HepG2 (cell line): Measurements from ENCODE around the gene COPZ1. TPM values are rescaled to one million over a fixed set of nuclear protein-coding genes. Genes with fewer than 3 reads are reported as not detected.

Source experiments
- BRCA1 ChIP-seq: sonication (generic); formaldehyde crosslinking; IDR thresholded peaks from 2 replicates; pipeline ENCODE4 v1.4.0; 2020; ENCODE audit warnings: missing genetic modification reagents
- EED ChIP-seq: sonication (generic); formaldehyde crosslinking; IDR thresholded peaks from 2 replicates; pipeline ENCODE4 v1.5.0; 2020; ENCODE audit warnings: mild to moderate bottlenecking, missing genetic modification reagents
- GABPB1 ChIP-seq: IDR thresholded peaks from 2 replicates; pipeline ENCODE4 v1.6.1; 2016; ENCODE audit warnings: mild to moderate bottlenecking, missing genetic modification reagents, moderate library complexity, missing compliant biosample characterization
- HCFC1 ChIP-seq: fragments of 150-350 bp; IDR thresholded peaks from 2 replicates; pipeline ENCODE4 v1.6.1; 2014; ENCODE audit warnings: low read depth, low read length
- HOXA7 ChIP-seq: sonication (generic); formaldehyde crosslinking; IDR thresholded peaks from 2 replicates; pipeline ENCODE4 v1.8.1; 2022; ENCODE audit warnings: mild to moderate bottlenecking, missing genetic modification reagents, moderate library complexity
- MAFF ChIP-seq: IDR thresholded peaks from 2 replicates; pipeline ENCODE4 v1.6.1; 2011; ENCODE audit warnings: low read depth, low read length, improper control_type of control experiment
- MEIS1 ChIP-seq: sonication (generic); formaldehyde crosslinking; IDR thresholded peaks from 2 replicates; pipeline ENCODE4 v1.9.0; 2021; ENCODE audit warnings: mild to moderate bottlenecking, missing genetic modification reagents, moderate library complexity, borderline replicate concordance
- MEIS2 ChIP-seq: sonication (generic); formaldehyde crosslinking; IDR thresholded peaks from 2 replicates; pipeline ENCODE4 v1.9.0; 2021; ENCODE audit warnings: mild to moderate bottlenecking, missing genetic modification reagents
- NFE2L1 ChIP-seq: sonication (generic); formaldehyde crosslinking; IDR thresholded peaks from 2 replicates; pipeline ENCODE4 v1.4.0; 2020; ENCODE audit warnings: missing genetic modification reagents, mild to moderate bottlenecking, borderline replicate concordance
- NR1H2 ChIP-seq: sonication (generic); formaldehyde crosslinking; IDR thresholded peaks from 2 replicates; pipeline ENCODE4 v1.8.1; 2022; ENCODE audit warnings: low read depth, missing genetic modification reagents, borderline replicate concordance
- SOX5 ChIP-seq: IDR thresholded peaks from 2 replicates; pipeline ENCODE4 v1.6.1; 2016; ENCODE audit warnings: borderline replicate concordance
- XBP1 ChIP-seq: sonication (generic); formaldehyde crosslinking; IDR thresholded peaks from 2 replicates; pipeline ENCODE4 v1.5.0; 2020; ENCODE audit warnings: missing genetic modification reagents
- ZBTB42 ChIP-seq: sonication (generic); formaldehyde crosslinking; IDR thresholded peaks from 2 replicates; pipeline ENCODE4 v1.5.0; 2020; ENCODE audit warnings: mild to moderate bottlenecking, missing genetic modification reagents
- ZNF101 ChIP-seq: sonication (generic); formaldehyde crosslinking; IDR thresholded peaks from 2 replicates; pipeline ENCODE4 v1.4.0; 2020; ENCODE audit warnings: mild to moderate bottlenecking, low read depth, missing genetic modification reagents, borderline replicate concordance
- ZNF260 ChIP-seq: sonication (generic); formaldehyde crosslinking; IDR thresholded peaks from 2 replicates; pipeline ENCODE4 v1.4.0; 2020; ENCODE audit warnings: missing genetic modification reagents, low read depth, mild to moderate bottlenecking, borderline replicate concordance
- ZNF383 ChIP-seq: sonication (generic); formaldehyde crosslinking; IDR thresholded peaks from 2 replicates; pipeline ENCODE4 v1.4.0; 2020; ENCODE audit warnings: missing genetic modification reagents, mild to moderate bottlenecking, borderline replicate concordance
- ZNF468 ChIP-seq: sonication (generic); formaldehyde crosslinking; IDR thresholded peaks from 2 replicates; pipeline ENCODE4 v1.8.0; 2022; ENCODE audit warnings: mild to moderate bottlenecking, moderate library complexity, missing genetic modification reagents
- ZNF558 ChIP-seq: sonication (generic); formaldehyde crosslinking; IDR thresholded peaks from 2 replicates; pipeline ENCODE4 v1.9.0; 2022; ENCODE audit warnings: mild to moderate bottlenecking, missing genetic modification reagents, borderline replicate concordance
- ZNF564 ChIP-seq: sonication (generic); formaldehyde crosslinking; IDR thresholded peaks from 2 replicates; pipeline ENCODE4 v1.8.1; 2023; ENCODE audit warnings: mild to moderate bottlenecking, missing genetic modification reagents
- ZNF589 ChIP-seq: sonication (generic); formaldehyde crosslinking; conservative IDR thresholded peaks from 2 replicates; pipeline ENCODE4 v1.8.0; 2022; ENCODE audit warnings: mild to moderate bottlenecking, moderate library complexity, missing genetic modification reagents
- ZNF7 ChIP-seq: IDR thresholded peaks from 2 replicates; pipeline ENCODE4 v1.6.1; 2016; ENCODE audit warnings: missing biosample characterization, missing genetic modification reagents
- ZNF766 ChIP-seq: sonication (generic); formaldehyde crosslinking; IDR thresholded peaks from 2 replicates; pipeline ENCODE4 v1.5.0; 2020; ENCODE audit warnings: missing genetic modification reagents, borderline replicate concordance
- ZNF772 ChIP-seq: sonication (generic); formaldehyde crosslinking; IDR thresholded peaks from 2 replicates; pipeline ENCODE4 v1.5.0; 2020; ENCODE audit warnings: mild to moderate bottlenecking, missing genetic modification reagents
- ZSCAN9 ChIP-seq: IDR thresholded peaks from 2 replicates; pipeline ENCODE4 v1.6.1; 2016; ENCODE audit warnings: borderline replicate concordance
- polyA plus RNA-seq, 8 experiments: library from polyadenylated mRNA; depleted of rRNA in 3 of 8; stranded (reverse) in 7 of 8; unstranded in 1 of 8; fragments of >200 nt; fragmentation: Illumina TruSeq in 4 of 8; extraction: Trizol in 4 of 8; gene quantifications; 2 replicates each; pipeline versions ENCODE4 v1.2.1 to v1.2.3, GENCODE V29; 2011 to 2016; ENCODE audit warnings: low read depth in 4 of 8, missing spikeins in 1 of 8, mixed read lengths in 1 of 8; ENCODE audit not compliant: insufficient read depth in 1 of 8
- total RNA-seq, 5 experiments: library from RNA; depleted of rRNA; stranded (reverse); fragments of >200 nt; fragmentation: Illumina TruSeq; extraction: Trizol; gene quantifications; 2 replicates each; pipeline ENCODE4 v1.2.3, GENCODE V29; 2016; ENCODE audit warnings: low read depth in 1 of 5
- TF ChIP-seq, protein P1 (sequence below): sonication (generic); formaldehyde crosslinking; IDR thresholded peaks from 2 replicates; pipeline ENCODE4 v1.9.0; 2021; ENCODE audit warnings: missing genetic modification reagents, borderline replicate concordance
- TF ChIP-seq, protein P2 (sequence below): sonication (generic); formaldehyde crosslinking; IDR thresholded peaks from 2 replicates; pipeline ENCODE4 v1.8.0; 2022; ENCODE audit warnings: missing genetic modification reagents, mild to moderate bottlenecking, borderline replicate concordance
- TF ChIP-seq, protein P3 (sequence below): IDR thresholded peaks from 2 replicates; pipeline ENCODE4 v1.6.1; 2016; ENCODE audit warnings: mild to moderate bottlenecking

Gene COPZ1
- total and polyA plus RNA-seq, 2 of the 13 experiments (the other 11 are each of a cell fraction or from before 2014, with no cell fraction given) = 125 to 184 TPM

DNA sequence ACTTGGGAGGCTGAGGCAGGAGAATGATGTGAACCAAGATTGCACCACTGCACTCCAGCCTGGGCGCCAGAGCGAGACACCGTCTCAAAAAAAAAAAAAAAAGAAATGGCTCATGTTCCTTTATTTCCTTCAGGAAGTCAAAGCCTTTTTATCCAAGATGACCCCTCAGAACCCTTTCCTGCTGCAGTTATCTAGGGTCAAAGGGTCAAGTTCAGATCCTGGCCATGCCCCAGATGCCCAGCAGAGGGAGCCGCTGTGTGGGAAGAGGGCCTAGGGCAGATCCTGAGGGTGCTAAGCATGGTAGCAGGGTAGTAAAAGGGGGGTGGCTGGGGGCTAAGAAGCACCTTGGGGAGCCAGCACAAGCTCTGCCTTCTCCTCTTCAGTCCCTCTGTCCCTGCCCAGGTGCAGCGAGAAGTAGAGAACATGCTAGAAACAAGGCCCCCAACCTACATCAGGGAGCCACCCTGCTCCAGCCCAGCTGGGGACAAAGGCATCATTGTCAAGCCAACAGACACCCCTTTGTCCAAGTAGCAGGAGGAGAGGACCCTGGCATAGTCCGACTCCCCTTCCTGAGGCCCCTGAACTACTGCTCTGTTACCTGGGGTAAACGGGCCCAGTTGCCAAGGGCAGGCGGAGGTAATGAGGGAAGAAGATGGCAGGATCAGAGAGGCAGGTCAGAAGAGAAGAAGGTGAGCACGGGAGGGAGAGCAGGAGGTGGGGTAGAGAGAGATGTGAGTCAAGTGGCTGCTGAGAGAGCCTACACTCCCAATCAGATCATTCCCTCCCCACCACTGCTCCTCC, 30.6 kb upstream of the COPZ1 start (continued):
- TF ChIP-seq, protein P1, sequence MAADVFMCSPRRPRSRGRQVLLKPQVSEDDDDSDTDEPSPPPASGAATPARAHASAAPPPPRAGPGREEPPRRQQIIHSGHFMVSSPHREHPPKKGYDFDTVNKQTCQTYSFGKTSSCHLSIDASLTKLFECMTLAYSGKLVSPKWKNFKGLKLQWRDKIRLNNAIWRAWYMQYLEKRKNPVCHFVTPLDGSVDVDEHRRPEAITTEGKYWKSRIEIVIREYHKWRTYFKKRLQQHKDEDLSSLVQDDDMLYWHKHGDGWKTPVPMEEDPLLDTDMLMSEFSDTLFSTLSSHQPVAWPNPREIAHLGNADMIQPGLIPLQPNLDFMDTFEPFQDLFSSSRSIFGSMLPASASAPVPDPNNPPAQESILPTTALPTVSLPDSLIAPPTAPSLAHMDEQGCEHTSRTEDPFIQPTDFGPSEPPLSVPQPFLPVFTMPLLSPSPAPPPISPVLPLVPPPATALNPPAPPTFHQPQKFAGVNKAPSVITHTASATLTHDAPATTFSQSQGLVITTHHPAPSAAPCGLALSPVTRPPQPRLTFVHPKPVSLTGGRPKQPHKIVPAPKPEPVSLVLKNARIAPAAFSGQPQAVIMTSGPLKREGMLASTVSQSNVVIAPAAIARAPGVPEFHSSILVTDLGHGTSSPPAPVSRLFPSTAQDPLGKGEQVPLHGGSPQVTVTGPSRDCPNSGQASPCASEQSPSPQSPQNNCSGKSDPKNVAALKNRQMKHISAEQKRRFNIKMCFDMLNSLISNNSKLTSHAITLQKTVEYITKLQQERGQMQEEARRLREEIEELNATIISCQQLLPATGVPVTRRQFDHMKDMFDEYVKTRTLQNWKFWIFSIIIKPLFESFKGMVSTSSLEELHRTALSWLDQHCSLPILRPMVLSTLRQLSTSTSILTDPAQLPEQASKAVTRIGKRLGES = no peak
- TF ChIP-seq ZNF558 (CRISPR knock-in tag) = no peak
- TF ChIP-seq ZNF468 = no peak
- no peak for TF ChIP-seq ZBTB42 (CRISPR knock-in tag)
- TF ChIP-seq, protein P2, sequence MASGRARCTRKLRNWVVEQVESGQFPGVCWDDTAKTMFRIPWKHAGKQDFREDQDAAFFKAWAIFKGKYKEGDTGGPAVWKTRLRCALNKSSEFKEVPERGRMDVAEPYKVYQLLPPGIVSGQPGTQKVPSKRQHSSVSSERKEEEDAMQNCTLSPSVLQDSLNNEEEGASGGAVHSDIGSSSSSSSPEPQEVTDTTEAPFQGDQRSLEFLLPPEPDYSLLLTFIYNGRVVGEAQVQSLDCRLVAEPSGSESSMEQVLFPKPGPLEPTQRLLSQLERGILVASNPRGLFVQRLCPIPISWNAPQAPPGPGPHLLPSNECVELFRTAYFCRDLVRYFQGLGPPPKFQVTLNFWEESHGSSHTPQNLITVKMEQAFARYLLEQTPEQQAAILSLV (CRISPR knock-in tag) = no peak
- 0 out of 2 replicates have a peak, but pooled peaks have one; percentile 23 for TF ChIP-seq ZNF772 (CRISPR knock-in tag)
- no peak for TF ChIP-seq ZNF101 (CRISPR knock-in tag)
- no peak for TF ChIP-seq GABPB1 (CRISPR knock-in tag)
- TF ChIP-seq MAFF = no peak
- TF ChIP-seq ZSCAN9 = peak; percentile 67; the same call in 1 of the 2 replicates
- TF ChIP-seq HCFC1 = no peak
- TF ChIP-seq NR1H2 (CRISPR knock-in tag) = no peak
- TF ChIP-seq ZNF260 (CRISPR knock-in tag) = no peak
- no peak for TF ChIP-seq MEIS2
- no peak for TF ChIP-seq NFE2L1 (CRISPR knock-in tag)
- no peak for TF ChIP-seq BRCA1 (CRISPR knock-in tag)
- no peak for TF ChIP-seq ZNF7 (CRISPR knock-in tag)
- no peak for TF ChIP-seq ZNF766 (CRISPR knock-in tag)
- TF ChIP-seq, protein P3, sequence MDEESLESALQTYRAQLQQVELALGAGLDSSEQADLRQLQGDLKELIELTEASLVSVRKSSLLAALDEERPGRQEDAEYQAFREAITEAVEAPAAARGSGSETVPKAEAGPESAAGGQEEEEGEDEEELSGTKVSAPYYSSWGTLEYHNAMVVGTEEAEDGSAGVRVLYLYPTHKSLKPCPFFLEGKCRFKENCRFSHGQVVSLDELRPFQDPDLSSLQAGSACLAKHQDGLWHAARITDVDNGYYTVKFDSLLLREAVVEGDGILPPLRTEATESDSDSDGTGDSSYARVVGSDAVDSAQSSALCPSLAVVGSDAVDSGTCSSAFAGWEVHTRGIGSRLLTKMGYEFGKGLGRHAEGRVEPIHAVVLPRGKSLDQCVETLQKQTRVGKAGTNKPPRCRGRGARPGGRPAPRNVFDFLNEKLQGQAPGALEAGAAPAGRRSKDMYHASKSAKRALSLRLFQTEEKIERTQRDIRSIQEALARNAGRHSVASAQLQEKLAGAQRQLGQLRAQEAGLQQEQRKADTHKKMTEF (CRISPR knock-in tag) = peak; percentile 78
- TF ChIP-seq ZNF589 (CRISPR knock-in tag) = no peak
- TF ChIP-seq ZNF383 = no peak
- no peak for TF ChIP-seq MEIS1
- no peak for TF ChIP-seq HOXA7 (CRISPR knock-in tag)
- no peak for TF ChIP-seq EED (CRISPR knock-in tag)
- peak; percentile 48; the same call in 1 of the 2 replicates for TF ChIP-seq SOX5 (CRISPR knock-in tag)
- TF ChIP-seq XBP1 (CRISPR knock-in tag) = no peak
- no peak for TF ChIP-seq ZNF564 (CRISPR knock-in tag)
